Measurements from ENCODE around the gene CUX1. TPM values are rescaled to one million over a fixed set of nuclear protein-coding genes. Genes with fewer than 3 reads are reported as not detected.
A peak's percentile ranks its signal among the peaks of the same experiment; 100 is the strongest.
"Not testable (repeated sequence)": the region's sequence is repeated elsewhere in the genome, so short reads cannot be mapped to it uniquely, and the experiment has no call there.

The CUX1 gene
- total RNA-seq, 1 donor, result 99.1 TPM

- DNase-seq (ENCODE audit: low read depth in 2 of 3, low spot score in 2 of 3), result no peak
These were observed 402.9 kb downstream of the CUX1 start for GRCh38 chr7:102220229-102220850.

DNA sequence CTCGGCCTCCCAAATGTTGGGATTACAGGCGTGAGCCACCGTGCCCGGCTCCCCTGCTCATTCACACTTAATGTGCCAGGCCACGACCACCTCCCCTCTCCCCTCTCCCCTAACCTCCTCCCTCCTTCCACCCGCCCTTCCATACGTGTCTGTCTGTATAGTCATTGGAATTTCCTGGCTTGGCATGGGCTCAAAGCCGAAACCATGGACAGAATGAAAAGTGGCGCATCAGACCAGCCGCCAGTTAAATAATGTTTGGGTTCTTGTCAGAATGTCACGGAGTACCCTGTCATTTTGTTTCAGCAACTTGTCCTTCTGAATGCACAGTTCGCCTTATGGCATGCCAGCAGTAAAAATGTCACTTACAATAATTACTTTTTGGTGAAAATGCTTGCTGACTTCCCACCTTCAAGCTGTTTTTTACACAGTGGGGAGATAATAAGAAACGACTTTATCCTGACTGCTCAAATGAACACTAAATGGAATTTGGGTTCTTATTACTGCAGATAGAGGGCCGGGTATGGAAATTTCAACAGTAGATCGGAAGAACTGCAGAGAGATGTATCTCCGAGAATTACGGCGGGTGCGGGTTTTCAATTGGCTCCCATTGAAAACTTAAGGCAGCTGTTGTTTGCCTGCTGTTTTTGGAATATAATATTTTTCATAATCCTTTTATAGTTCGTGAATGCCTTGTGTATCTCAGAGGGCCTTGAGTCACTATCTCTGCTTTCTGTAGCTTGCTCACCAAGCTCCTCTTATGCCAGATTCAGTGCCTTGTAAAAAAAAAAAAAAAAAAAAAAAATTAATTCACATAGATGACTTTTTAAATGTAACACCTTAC lies 403.8 kb downstream of the CUX1 start:
- no peak for DNase-seq (ENCODE audit: low read depth in 2 of 3, low spot score in 2 of 3)

DNA sequence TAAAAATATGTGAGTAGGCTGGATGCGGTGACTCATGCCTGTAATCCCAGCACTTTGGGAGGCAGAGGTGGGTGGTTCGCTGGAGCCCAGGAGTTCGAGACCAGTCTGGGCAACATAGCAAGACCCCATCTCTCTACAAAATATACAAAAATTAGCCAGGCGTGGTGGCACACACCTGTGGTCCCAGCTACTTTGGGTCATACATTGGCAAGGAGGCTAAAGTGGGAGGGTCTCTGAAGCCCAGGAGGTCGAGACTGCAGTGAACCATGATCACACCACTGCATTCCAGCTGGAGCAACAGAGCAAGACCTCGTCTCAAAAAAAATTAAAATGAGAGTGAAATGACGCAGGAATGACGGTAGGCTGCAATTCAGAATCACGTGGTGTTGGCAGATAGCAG lies 404.5 kb downstream of the CUX1 start:
- DNase-seq (ENCODE audit: low read depth in 2 of 3, low spot score in 2 of 3), result no peak

DNA sequence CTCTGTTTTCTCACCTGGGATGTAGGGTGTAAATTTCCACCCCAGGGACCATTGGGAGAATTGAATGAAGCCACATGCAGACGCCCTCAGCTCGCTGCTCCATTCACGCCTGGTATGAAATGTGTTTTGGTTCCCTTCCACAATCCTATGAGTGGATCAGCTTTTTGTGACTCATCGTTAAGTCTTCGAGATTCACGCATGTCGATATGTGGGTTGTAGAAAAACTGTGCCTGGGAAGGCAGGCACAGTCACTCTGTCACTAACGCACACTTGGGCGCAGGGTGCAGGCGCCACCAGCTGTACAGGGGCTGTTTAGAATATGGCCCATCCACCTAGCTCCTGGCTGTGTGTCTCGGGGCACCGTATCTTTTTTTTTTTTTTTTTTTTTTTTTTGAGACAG lies 405.0 kb downstream of the CUX1 start:
- DNase-seq (ENCODE audit: low read depth in 2 of 3, low spot score in 2 of 3), result peak in 1 of 3 donors; percentile 9

DNA sequence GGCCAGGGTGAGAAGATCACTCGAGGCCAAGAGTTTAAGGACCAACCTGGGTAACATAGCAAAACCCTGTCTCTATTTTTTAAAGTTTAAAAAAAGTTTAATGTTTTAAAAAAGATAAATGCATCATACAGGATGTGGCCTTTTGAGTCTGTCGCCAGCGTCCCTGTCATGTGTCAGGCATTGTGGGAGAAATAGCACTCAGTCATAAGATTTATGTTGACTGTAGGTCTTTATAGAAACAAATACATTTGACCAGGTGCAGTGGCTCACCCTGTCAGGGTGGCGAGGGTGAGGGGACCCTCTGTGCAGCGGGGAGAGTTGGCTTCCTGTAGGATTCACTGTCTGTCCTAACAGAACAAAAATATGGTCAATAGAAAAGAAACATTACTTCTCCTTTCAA lies 405.8 kb downstream of the CUX1 start:
- peak in 2 of 3 donors; percentile 43 to 69 for DNase-seq (ENCODE audit: low read depth in 2 of 3, low spot score in 2 of 3)

GRCh38 chr7:102225025-102225424 lies 407.6 kb downstream of the CUX1 start:
- DNase-seq (ENCODE audit: low read depth in 2 of 3, low spot score in 2 of 3), result no peak

- DNase-seq (ENCODE audit: low read depth in 2 of 3, low spot score in 2 of 3), result no peak
These were observed 409.9 kb downstream of the CUX1 start for GRCh38 chr7:102227371-102227770.

DNA sequence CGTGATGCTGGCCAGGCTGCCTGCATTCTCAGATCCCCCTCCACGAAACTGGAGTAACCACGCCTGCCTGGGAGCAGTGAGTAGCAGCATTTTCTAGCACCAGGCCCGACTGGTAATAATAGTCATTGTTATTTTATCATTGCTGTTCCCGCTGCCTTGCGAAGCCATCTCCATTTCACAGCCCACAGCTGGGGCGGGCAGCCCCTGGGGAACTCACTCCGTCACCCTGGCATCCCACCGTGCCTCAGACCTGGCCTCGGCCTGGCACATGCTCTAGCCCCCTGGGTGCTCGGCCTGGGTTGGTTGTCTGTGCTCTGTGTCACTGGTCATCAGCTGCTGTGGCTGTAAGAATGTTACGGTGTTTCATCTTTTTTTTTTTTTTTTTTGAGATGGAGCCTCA lies 411.5 kb downstream of the CUX1 start:
- DNase-seq (ENCODE audit: low read depth in 2 of 3, low spot score in 2 of 3), result no peak

DNA sequence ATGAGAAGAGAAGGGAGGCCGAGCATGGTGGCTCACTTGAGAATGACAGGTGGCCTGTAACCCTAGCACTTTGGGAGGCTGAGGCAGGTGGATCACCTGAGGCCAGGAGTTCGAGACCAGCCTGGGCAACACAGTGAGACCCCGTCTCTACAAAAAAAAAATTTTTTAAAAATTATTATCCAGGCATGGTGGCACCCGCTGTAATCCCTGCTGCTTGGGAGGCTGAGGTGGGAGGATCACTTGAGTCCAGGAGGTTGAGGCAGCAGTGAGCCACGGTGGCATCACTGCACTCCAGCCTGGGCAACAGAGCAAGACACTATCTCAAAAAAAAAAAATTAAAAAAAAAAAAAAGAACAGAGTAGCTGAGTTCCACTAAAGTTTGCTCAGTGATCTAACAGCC lies 412.7 kb downstream of the CUX1 start:
- not testable (repeated sequence) for DNase-seq (ENCODE audit: low read depth in 2 of 3, low spot score in 2 of 3)

GRCh38 chr7:102230593-102230992 lies 413.2 kb downstream of the CUX1 start:
- no peak for DNase-seq (ENCODE audit: low read depth in 2 of 3, low spot score in 2 of 3)

GRCh38 chr7:102232611-102233286 lies 415.3 kb downstream of the CUX1 start:
- no peak for DNase-seq (ENCODE audit: low read depth in 2 of 3, low spot score in 2 of 3)

DNA sequence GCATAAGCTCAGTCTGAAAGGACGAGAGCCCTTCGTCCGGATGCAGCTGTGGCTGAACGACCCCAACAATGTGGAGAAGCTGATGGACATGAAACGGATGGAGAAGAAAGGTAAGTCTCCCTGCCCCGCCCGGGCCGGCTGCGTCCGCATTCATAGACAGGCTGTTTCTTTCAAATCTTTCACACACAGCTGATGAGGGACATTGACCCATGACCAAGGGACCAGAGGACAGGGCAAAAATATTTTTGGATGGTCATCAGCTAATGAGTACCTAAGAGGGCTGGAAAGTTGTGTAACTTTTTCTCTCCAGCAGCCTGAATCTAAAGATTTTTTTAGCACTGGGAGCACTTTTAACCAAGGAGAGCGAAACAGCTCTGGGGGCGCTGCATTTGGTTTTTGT lies 416.7 kb downstream of the CUX1 start:
- no peak for DNase-seq (ENCODE audit: low read depth in 2 of 3, low spot score in 2 of 3)

DNA sequence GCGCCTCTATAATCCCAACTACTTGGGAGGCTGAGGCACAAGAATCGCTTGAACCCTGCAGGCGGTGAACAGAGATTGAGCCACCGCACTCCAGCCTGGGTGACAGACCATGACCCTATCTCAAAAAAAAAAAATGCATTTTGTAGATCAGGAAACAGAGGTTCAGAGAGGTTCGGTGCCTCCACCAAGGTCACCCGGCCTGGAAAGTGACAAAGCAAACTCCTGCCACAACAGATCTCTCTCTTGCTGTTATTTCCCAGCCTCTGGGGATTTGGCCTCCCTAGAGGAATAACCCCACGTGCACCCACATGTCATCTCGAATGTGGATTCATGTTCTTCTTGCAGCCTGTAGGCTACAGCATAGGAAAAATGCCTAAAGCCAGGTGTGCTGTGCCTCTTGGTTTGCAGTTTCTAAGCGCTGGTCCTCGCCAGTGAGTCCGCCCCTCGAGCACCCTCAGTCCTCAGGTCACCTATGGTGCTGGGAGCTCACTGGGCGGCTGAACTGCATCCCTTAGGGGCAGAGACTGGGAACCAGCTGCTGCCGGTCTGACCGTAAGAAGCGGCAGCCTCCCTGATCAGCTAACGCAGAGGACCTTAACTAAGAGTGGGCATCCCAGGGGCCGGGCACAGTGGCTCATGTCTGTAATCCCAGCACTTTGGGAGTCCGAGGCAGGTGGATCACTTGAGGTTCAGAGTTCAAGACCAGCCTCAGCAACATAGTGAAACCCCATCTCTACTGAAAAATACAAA lies 417.6 kb downstream of the CUX1 start:
- no peak for DNase-seq (ENCODE audit: low read depth in 2 of 3, low spot score in 2 of 3)

DNA sequence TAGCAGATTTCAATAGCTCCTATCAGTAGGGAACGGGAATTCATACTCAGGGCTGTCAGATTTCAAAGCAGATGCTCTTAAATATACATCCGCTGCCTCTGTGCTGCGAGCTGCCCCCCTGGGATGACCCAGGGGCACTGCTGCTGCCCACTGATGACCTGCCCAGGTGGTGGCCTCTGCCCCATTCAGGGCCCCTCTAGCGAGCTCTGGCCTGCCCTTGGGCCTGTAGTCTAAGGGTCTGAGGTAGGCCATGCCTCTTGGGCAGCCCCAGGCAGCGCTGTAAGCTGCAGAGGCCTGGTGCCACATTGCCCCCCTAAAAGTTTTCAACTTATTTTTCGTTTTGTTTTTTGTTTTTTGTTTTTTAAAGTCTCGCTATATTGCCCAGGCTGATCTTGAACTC lies 418.7 kb downstream of the CUX1 start:
- DNase-seq (ENCODE audit: low read depth in 2 of 3, low spot score in 2 of 3), result no peak

DNA sequence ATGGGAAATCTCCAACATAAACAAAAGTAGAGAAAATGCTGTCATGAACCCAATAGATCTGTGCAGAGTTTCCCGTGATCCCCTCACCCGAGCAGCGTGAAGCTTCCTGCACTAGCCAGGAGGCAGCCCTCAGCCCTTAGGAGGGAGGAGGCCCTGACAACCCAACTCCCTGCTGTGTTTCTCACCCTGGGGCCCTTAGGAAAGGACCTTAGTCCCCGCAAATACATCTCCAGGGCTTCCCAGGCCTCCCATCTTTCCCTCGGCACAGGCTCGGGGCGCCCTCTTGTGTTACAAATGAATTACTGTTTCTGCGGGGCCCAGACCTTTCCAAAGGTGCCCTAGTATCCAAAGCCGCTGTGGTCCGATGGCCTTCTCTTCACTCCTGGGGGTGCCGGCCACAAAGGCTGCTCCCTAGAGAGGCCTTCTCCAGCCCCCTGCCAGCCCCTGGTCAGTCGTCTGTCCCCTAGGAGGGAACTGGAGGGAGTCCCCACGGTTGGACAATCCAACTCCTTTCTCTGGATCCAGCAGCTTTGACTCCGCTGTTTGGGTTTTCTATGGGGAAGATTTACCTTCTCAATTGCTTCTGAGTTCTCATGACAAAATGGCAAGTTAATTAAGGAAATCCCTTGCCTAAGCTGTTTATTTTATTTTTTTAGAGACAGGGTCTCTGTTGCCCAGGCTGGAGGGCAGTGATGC lies 419.3 kb downstream of the CUX1 start:
- DNase-seq (ENCODE audit: low read depth in 2 of 3, low spot score in 2 of 3), result peak in 2 of 3 donors; percentile 41 to 73

DNA sequence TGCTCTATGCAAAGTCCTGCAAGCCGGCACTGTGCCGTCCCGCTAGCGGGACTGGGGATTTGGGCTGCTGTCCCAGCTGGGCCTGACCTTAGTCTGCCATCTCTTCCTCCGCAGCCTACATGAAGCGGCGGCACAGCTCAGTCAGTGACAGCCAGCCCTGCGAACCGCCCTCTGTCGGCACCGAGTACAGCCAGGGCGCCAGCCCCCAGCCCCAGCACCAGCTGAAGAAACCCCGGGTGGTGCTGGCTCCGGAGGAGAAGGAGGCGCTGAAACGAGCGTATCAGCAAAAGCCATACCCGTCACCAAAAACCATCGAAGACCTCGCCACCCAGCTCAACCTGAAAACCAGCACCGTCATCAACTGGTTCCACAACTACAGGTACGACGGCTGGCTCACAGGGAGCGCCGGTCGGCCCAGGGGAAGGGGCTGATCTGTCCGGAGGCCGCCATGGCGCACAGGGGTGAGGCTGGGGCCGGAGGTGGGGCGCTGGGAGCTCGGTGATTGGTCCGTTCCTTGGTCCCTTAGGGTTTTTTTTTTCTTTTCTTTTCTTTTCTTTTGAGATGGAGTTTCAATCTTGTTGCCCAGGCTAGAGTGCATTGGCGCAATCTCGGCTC lies 421.9 kb downstream of the CUX1 start:
- no peak for DNase-seq (ENCODE audit: low read depth in 2 of 3, low spot score in 2 of 3)

DNA sequence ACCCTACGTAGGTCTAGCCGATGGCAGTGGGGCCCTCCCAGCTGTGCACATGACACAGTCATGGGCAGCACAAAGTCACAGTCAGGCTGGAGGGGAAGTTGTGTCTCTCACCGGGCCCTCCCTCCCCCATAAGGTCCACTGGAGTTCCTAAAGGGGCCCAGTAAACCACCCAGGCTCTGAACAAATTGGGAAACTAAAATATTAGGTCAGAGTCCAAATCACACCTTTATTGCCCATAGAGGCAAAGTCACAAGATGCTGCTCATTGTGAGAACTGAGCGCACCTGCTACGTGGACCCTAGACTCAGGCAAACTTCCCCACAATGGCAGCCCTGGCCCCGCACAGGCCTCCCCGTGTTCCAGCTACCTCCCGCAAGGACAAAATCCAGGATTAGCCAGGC lies 424.0 kb downstream of the CUX1 start:
- DNase-seq (ENCODE audit: low read depth in 2 of 3, low spot score in 2 of 3), result no peak

DNA sequence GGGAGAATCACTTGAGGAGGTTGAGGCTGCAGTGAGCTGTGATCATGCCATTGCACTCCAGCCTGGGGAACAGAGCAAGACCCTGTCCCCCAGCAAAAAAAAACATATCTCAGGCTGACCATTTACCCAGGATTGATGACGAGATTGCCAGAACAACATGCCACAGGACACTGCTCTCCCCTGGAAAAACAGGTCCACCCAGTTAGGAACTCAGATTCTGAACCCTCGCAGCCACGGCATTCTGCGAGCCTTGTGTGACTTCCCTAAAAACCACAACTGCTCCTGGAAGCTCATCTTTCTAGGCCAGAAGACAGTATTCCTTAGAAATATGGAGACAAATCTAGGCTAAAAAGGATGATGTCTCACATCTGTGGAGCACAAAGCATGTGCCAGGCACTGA lies 427.2 kb downstream of the CUX1 start:
- no peak for DNase-seq (ENCODE audit: low read depth in 2 of 3, low spot score in 2 of 3)

DNA sequence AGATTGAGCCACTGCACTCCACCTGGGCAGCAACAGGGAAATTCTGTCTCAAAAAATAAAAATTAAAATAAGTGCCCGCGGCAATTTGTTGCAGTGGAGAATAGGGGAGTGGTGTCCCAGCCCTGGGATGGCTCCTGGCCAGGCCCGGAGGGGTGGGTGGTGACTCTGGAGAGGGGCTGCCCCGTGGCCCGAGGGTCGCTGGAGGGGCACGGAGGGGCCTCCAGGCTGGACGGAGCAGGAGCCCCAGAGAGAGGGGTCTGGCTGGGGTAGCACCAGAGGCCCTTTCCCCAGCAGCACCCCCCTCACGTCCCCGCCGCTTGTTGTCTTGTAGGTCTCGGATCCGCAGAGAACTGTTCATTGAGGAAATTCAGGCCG lies 430.6 kb downstream of the CUX1 start:
- no peak for DNase-seq (ENCODE audit: low read depth in 2 of 3, low spot score in 2 of 3)
